Measurements from ENCODE around the gene BSDC1. TPM values are rescaled to one million over a fixed set of nuclear protein-coding genes. Genes with fewer than 3 reads are reported as not detected.

The BSDC1 gene
- total RNA-seq, 1 experiment from 2014 or later, result 64.9 TPM

- DNase-seq (ENCODE audit: low read depth, low spot score) (no peak), ATAC-seq (no peak)
- in situ Hi-C loops (cut with HindIII; ENCODE audit: low pct_unique_long_range_greater_than_20kb, low sequenced_read_pairs) (no loop called here), intact Hi-C loops (cut with micrococcal nuclease; ENCODE audit: unreplicated experiment) (no loop called here)
- ChIA-PET POLR2A (no interaction called here), CTCF (no interaction called here)
- no peak for TF ChIP-seq SIN3A (IDR thresholded peaks at IDR 0.05; ENCODE audit: borderline replicate concordance, insufficient read depth, low read depth, low read length)
- peak; percentile 54 for TF ChIP-seq CTCF (IDR thresholded peaks at IDR 0.05)
- Histone ChIP-seq H3K36me3 (ENCODE audit: control insufficient read depth, insufficient read depth, low read length) (no peaks in the 10 kb centered on the region), H3K27ac (ENCODE audit: low read length) (no peak overlapping the region), H3K4me3 (ENCODE audit: low read depth in 2 of 2, low read length in 2 of 2) (no peak overlapping the region), H3K9me3 (ENCODE audit: control insufficient read depth, insufficient read depth, low read depth, low read length) (peaks cover 4% of the 10 kb centered on the region; the same call in 1 of the 2 replicates), H3K4me1 (ENCODE audit: control insufficient read depth, insufficient read depth, low read length) (no peaks in the 10 kb centered on the region), H3K27me3 (ENCODE audit: control insufficient read depth, insufficient read depth, low read length) (no peaks in the 10 kb centered on the region; the same call in none of the 2 replicates)
- no TSS peak for BruUV-seq (replicated peaks)
Observed at GRCh38 chr1:32414186-32414886, 20.1 kb upstream of the BSDC1 start.

GRCh38 chr1:32413507-32414185 is 19.4 kb upstream of the BSDC1 start:
- CTCF ChIA-PET, result no interaction called here
- H3K27ac ChIP-seq (ENCODE audit: low read length), result no peak overlapping the region
- intact Hi-C loops (cut with micrococcal nuclease; ENCODE audit: unreplicated experiment), result no loop called here
- no peaks in the 10 kb centered on the region for H3K4me1 ChIP-seq (ENCODE audit: control insufficient read depth, insufficient read depth, low read length)
- POLR2A ChIA-PET, result no interaction called here
- H3K36me3 ChIP-seq (ENCODE audit: control insufficient read depth, insufficient read depth, low read length), result no peaks in the 10 kb centered on the region
- in situ Hi-C loops (cut with HindIII; ENCODE audit: low pct_unique_long_range_greater_than_20kb, low sequenced_read_pairs), result no loop called here
- peaks cover 4% of the 10 kb centered on the region; the same call in 1 of the 2 replicates for H3K9me3 ChIP-seq (ENCODE audit: control insufficient read depth, insufficient read depth, low read depth, low read length)
- H3K27me3 ChIP-seq (ENCODE audit: control insufficient read depth, insufficient read depth, low read length), result no peaks in the 10 kb centered on the region; the same call in none of the 2 replicates
- peak; percentile 95 for ATAC-seq
- no peak overlapping the region for H3K4me3 ChIP-seq (ENCODE audit: low read depth in 2 of 2, low read length in 2 of 2)
- TF ChIP-seq TCF7L2 (IDR thresholded peaks at IDR 0.05; ENCODE audit: low read depth, low read length), result no peak
- TF ChIP-seq CTCF (IDR thresholded peaks at IDR 0.05), result peak; percentile 84
- BruUV-seq (replicated peaks), result no TSS peak
- DNase-seq (ENCODE audit: low read depth, low spot score), result no peak

GRCh38 chr1:32411261-32411660 is 17.0 kb upstream of the BSDC1 start:
- intact Hi-C loops (cut with micrococcal nuclease; ENCODE audit: unreplicated experiment), result no loop called here
- TF ChIP-seq CTCF (IDR thresholded peaks at IDR 0.05) (no peak), POLR2AphosphoS5 (IDR thresholded peaks at IDR 0.05; ENCODE audit: low read depth, low read length) (no peak), TCF7L2 (IDR thresholded peaks at IDR 0.05; ENCODE audit: low read depth, low read length) (no peak), REST (IDR thresholded peaks at IDR 0.05; ENCODE audit: insufficient read depth in 1 of 2, low read depth in 2 of 2, low read length in 1 of 2) (no peak), SIN3A (IDR thresholded peaks at IDR 0.05; ENCODE audit: borderline replicate concordance, insufficient read depth, low read depth, low read length) (no peak)

More at GRCh38 chr1:32411261-32411660, 17.0 kb upstream of the BSDC1 start:
- no peaks in the 10 kb centered on the region for H3K9me3 ChIP-seq (ENCODE audit: control insufficient read depth, insufficient read depth, low read depth, low read length)
- ChIA-PET POLR2A (no interaction called here), CTCF (no interaction called here)
- ATAC-seq (no peak), DNase-seq (ENCODE audit: low read depth, low spot score) (no peak)
- no peaks in the 10 kb centered on the region for H3K4me1 ChIP-seq (ENCODE audit: control insufficient read depth, insufficient read depth, low read length)
- no peaks in the 10 kb centered on the region for H3K36me3 ChIP-seq (ENCODE audit: control insufficient read depth, insufficient read depth, low read length)
- in situ Hi-C loops (cut with HindIII; ENCODE audit: low pct_unique_long_range_greater_than_20kb, low sequenced_read_pairs), result no loop called here
- H3K27me3 ChIP-seq (ENCODE audit: control insufficient read depth, insufficient read depth, low read length), result no peaks in the 10 kb centered on the region
- no peak overlapping the region for H3K4me3 ChIP-seq (ENCODE audit: low read depth in 2 of 2, low read length in 2 of 2)
- no TSS peak for BruUV-seq (replicated peaks)
- no peak overlapping the region for H3K27ac ChIP-seq (ENCODE audit: low read length)
